Endothelial cell of umbilical vein (primary cell): ENCODE measurements around the gene ZBTB7A. TPM values are rescaled to one million over a fixed set of nuclear protein-coding genes. Genes with fewer than 3 reads are reported as not detected.

Experiments used
- BruUV-seq: library from RNA; stranded (reverse); fragments of 400-500 nt; replicated peaks from 2 replicates; lab custom pipeline; 2021; lab: Mats Ljungman, UMichigan
- CTCF ChIA-PET: fragments of 300-600, 350-600 bp; sonication (Branson Sonifier 250); formaldehyde crosslinking; loops from one replicate; lab custom pipeline; 2021; ENCODE audit warnings: antibody characterized with exemption, inconsistent platforms; lab: Charles Lee
- POLR2A ChIA-PET: fragments of 300-600, 350-600 bp; sonication (Branson Sonifier 250); formaldehyde crosslinking; loops from one replicate; lab custom pipeline; 2021; ENCODE audit warnings: antibody characterized with exemption, inconsistent platforms; lab: Charles Lee
- DNase-seq: peaks from one replicate; pipeline ENCODE4 v3.0.0-alpha.2; 2011; ENCODE audit warnings: low read depth, low spot score
- FAIRE-seq: peaks from 2 replicates; lab custom pipeline; 2011; peaks lifted over from hg19 to GRCh38; lab: Jason Lieb, UNC
- H2AFZ ChIP-seq: 2 replicates; pipeline ENCODE4 v1.6.0; 2012; ENCODE audit warnings: low read depth, low read length, control low read depth, inconsistent platforms
- H3K27ac ChIP-seq: 2 replicates; pipeline ENCODE4 v1.5.1; 2011; ENCODE audit warnings: low read depth, mild to moderate bottlenecking, control low read depth, low read length, moderate library complexity; ENCODE audit not compliant: insufficient read depth
- H3K27me3 ChIP-seq, 2 experiments: 2 replicates each; pipeline versions ENCODE4 v1.6.0 to v1.6.1; 2011; ENCODE audit warnings: low read length in 2 of 2, mixed read lengths in 1 of 2; ENCODE audit not compliant: control insufficient read depth in 2 of 2, insufficient read depth in 2 of 2
- H3K36me3 ChIP-seq, 2 experiments: 2 replicates in 1 of 2; 3 replicates in 1 of 2; pipeline ENCODE4 v1.5.1; 2011; ENCODE audit warnings: low read length in 2 of 2, mild to moderate bottlenecking in 1 of 2, moderate library complexity in 1 of 2; ENCODE audit not compliant: control insufficient read depth in 2 of 2, insufficient read depth in 2 of 2; ENCODE audit errors: extremely low read depth in 1 of 2
- H3K4me1 ChIP-seq: 3 replicates; pipeline ENCODE4 v1.5.1; 2011; ENCODE audit warnings: mild to moderate bottlenecking, low read length; ENCODE audit not compliant: control insufficient read depth, insufficient read depth; ENCODE audit errors: extremely low read depth
- H3K4me2 ChIP-seq: 2 replicates; pipeline ENCODE4 v1.6.1; 2011; ENCODE audit warnings: low read length, control low read depth, mixed read lengths; ENCODE audit not compliant: insufficient read depth
- H3K4me3 ChIP-seq, 3 experiments: fragments of 200-600 bp in 1 of 3; sonication (generic), shearing (Covaris generic) in 1 of 3; replicated peaks in 1 of 3; 2 replicates each; pipeline ENCODE4 v1.5.1; 2011 to 2016; ENCODE audit warnings: control low read depth in 3 of 3, low read length in 3 of 3, mild to moderate bottlenecking in 2 of 3, inconsistent platforms in 1 of 3, low read depth in 1 of 3, moderate library complexity in 1 of 3; ENCODE audit not compliant: insufficient read depth in 1 of 3
- H3K79me2 ChIP-seq: 2 replicates; pipeline ENCODE4 v1.6.0; 2012; ENCODE audit warnings: low read length, inconsistent platforms; ENCODE audit not compliant: control insufficient read depth, insufficient read depth
- H3K9ac ChIP-seq: replicated peaks from 2 replicates; pipeline ENCODE3; 2011; ENCODE audit warnings: low read length, control low read depth; ENCODE audit not compliant: insufficient read depth; ENCODE audit errors: extremely low read depth
- H3K9me1 ChIP-seq: replicated peaks from 3 replicates; pipeline ENCODE4 v1.6.0; 2011; ENCODE audit warnings: mild to moderate bottlenecking, low read length; ENCODE audit not compliant: control insufficient read depth, insufficient read depth; ENCODE audit errors: extremely low read depth
- H3K9me3 ChIP-seq: replicated peaks from 2 replicates; pipeline ENCODE4 v1.5.1; 2012; ENCODE audit warnings: low read length, inconsistent platforms; ENCODE audit not compliant: control insufficient read depth, insufficient read depth
- H4K20me1 ChIP-seq: replicated peaks from 2 replicates; pipeline ENCODE3; 2011; ENCODE audit warnings: mild to moderate bottlenecking, low read length; ENCODE audit not compliant: control insufficient read depth, insufficient read depth; ENCODE audit errors: extremely low read depth
- CTCF ChIP-seq, 2 donors: IDR thresholded peaks; 1 replicate in 1 of 2; 2 replicates in 1 of 2; pipeline ENCODE4 v1.5.1; 2011; ENCODE audit warnings: low read length in 2 of 2, mild to moderate bottlenecking in 2 of 2, moderate library complexity in 2 of 2, control low read depth in 1 of 2, inconsistent platforms in 1 of 2, low read depth in 1 of 2; ENCODE audit not compliant: insufficient read depth in 1 of 2; ENCODE audit errors: extremely low read depth in 1 of 2
- FOS ChIP-seq: IDR thresholded peaks from 2 replicates; pipeline ENCODE4 v1.6.1; 2011; ENCODE audit warnings: mild to moderate bottlenecking, low read length, moderate library complexity, borderline replicate concordance; ENCODE audit not compliant: insufficient read depth
- GATA2 ChIP-seq: IDR thresholded peaks from 2 replicates; pipeline ENCODE4 v1.7.0; 2011; ENCODE audit warnings: low read depth, mild to moderate bottlenecking, moderate library complexity, mixed read lengths, low read length; ENCODE audit not compliant: insufficient read length, insufficient read depth
- JUN ChIP-seq: IDR thresholded peaks from 2 replicates; pipeline ENCODE4 v1.6.1; 2011; ENCODE audit warnings: borderline replicate concordance, low read depth; ENCODE audit not compliant: insufficient read length, insufficient read depth
- MAX ChIP-seq: IDR thresholded peaks from 2 replicates; pipeline ENCODE4 v1.6.1; 2011; ENCODE audit not compliant: insufficient read depth, insufficient read length
- MYC ChIP-seq: IDR thresholded peaks from one replicate; pipeline ENCODE4 v1.6.1; 2011; ENCODE audit warnings: mild to moderate bottlenecking, low read depth, low read length
- POLR2A ChIP-seq: IDR thresholded peaks from 2 replicates; pipeline ENCODE4 v1.6.1; 2012; ENCODE audit warnings: low read depth, mild to moderate bottlenecking, control low read depth, low read length
- POLR2AphosphoS5 ChIP-seq: IDR thresholded peaks from 2 replicates; pipeline ENCODE4 v1.6.1; 2012; ENCODE audit warnings: low read depth, mild to moderate bottlenecking, control low read depth, low read length, moderate library complexity; ENCODE audit not compliant: insufficient read depth
- dilution Hi-C: fragments of 300-500 bp; cut with MboI; formaldehyde crosslinking; loops from one replicate; pipeline ENCODE4 v1.15.0; 2019; ENCODE audit warnings: low sequenced_read_pairs; ENCODE audit not compliant: extremely low pct_ligation_motif_present
- intact Hi-C: fragments of 100-400 bp; cut with micrococcal nuclease; formaldehyde crosslinking; loops from one replicate; pipeline ENCODE4 v1.10.0; 2022
- polyA plus RNA-seq, 4 experiments: library from polyadenylated mRNA; depleted of rRNA in 3 of 4; stranded (reverse) in 3 of 4; unstranded in 1 of 4; fragments of >200 nt; gene quantifications; 2 replicates each; pipeline versions ENCODE4 v1.2.1 to v1.2.3, GENCODE V29; 2011 to 2012; ENCODE audit warnings: missing spikeins in 1 of 4
- total RNA-seq: library from RNA; stranded (reverse); gene quantifications from 2 replicates; pipeline ENCODE4 v1.2.3, GENCODE V29; 2021

ZBTB7A gene
- total and polyA plus RNA-seq, 2 donors (not counting 3 experiments of a cell fraction or from before 2014, with no cell fraction given), result 8.2 to 29.0 TPM

- no peak overlapping the region for H3K9ac ChIP-seq
- no peaks in the 10 kb centered on the region for H3K27me3 ChIP-seq
- DNase-seq (no peak), FAIRE-seq (no peak)
- no peaks in the 10 kb centered on the region for H3K9me3 ChIP-seq
- no peaks in the 10 kb centered on the region for H3K79me2 ChIP-seq
- no peaks in the 10 kb centered on the region for H3K9me1 ChIP-seq
- no TSS peak for BruUV-seq
- H3K4me3 ChIP-seq, result no peak overlapping the region
- ChIA-PET POLR2A (no interaction called here), CTCF (no interaction called here)
- no peak overlapping the region for H3K27ac ChIP-seq
- no peak overlapping the region for H3K4me2 ChIP-seq
- peaks cover 6 to 38% of the 10 kb centered on the region in 2 experiments for H3K36me3 ChIP-seq
- no peaks in the 10 kb centered on the region for H3K4me1 ChIP-seq
- TF ChIP-seq MAX, result no peak
- no peak for TF ChIP-seq JUN
- TF ChIP-seq CTCF (IDR thresholded peaks at IDR 0.05; ENCODE audit: extremely low read depth in 1 of 2, insufficient read depth in 1 of 2, low read depth in 1 of 2, low read length in 2 of 2), result no peak
- no peak for TF ChIP-seq FOS
- no peak for TF ChIP-seq POLR2AphosphoS5
- TF ChIP-seq POLR2A, result no peak
- no peak for TF ChIP-seq MYC
- no peak for TF ChIP-seq GATA2
- H4K20me1 ChIP-seq, result no peaks in the 10 kb centered on the region
- intact Hi-C loops, result no loop called here
- dilution Hi-C loops, result no loop called here
- H2AFZ ChIP-seq, result no peak overlapping the region
These were observed 27.0 kb upstream of the ZBTB7A start for GRCh38 chr19:4093643-4094175.
